ENCODE measurements around the gene KAZN. TPM values are rescaled to one million over a fixed set of nuclear protein-coding genes. Genes with fewer than 3 reads are reported as not detected.
A peak's percentile ranks its signal among the peaks of the same experiment; 100 is the strongest.

Gene KAZN
- total RNA-seq, 2 donors from 2014 or later: 3.4 to 12.2 TPM

GRCh38 chr1:14947421-14947820 lies 348.9 kb downstream of the KAZN start:
- intact Hi-C loops (cut with DNase I): no loop called here
- Histone ChIP-seq H3K27ac (no peak overlapping the region), H3K4me1 (peaks cover 35% of the 10 kb centered on the region), H3K36me3 (replicated peaks in 1 of 2; ENCODE audit: insufficient read depth in 1 of 2, low read depth in 2 of 2) (no peaks in the 10 kb centered on the region), H3K27me3 (no peaks in the 10 kb centered on the region), H3K9me3 (no peaks in the 10 kb centered on the region), H3K4me3 (no peak overlapping the region)
- DNase-seq (no peak), ATAC-seq (no peak)
- no peak for TF ChIP-seq POLR2A (IDR thresholded peaks at IDR 0.05)
- no peak for TF ChIP-seq CTCF (IDR thresholded peaks at IDR 0.05)
- WGBS, 2 donors: 60 to 81% methylated on average over 1 to 3 of the region's 3 CpGs

GRCh38 chr1:14948112-14948652 lies 349.7 kb downstream of the KAZN start:
- no peaks in the 10 kb centered on the region for H3K27me3 ChIP-seq
- H3K36me3 ChIP-seq (replicated peaks in 1 of 2; ENCODE audit: insufficient read depth in 1 of 2, low read depth in 2 of 2): no peaks in the 10 kb centered on the region
- no peak overlapping the region for H3K27ac ChIP-seq
- no peaks in the 10 kb centered on the region for H3K9me3 ChIP-seq
- 77 to 87% methylated on average over 2 of the region's 2 CpGs for WGBS, 2 donors
- H3K4me3 ChIP-seq: no peak overlapping the region
- ATAC-seq (no peak), DNase-seq (no peak)
- peaks cover 38% of the 10 kb centered on the region for H3K4me1 ChIP-seq
- intact Hi-C loops (cut with DNase I): no loop called here
- no peak for TF ChIP-seq CTCF (IDR thresholded peaks at IDR 0.05)
- no peak for TF ChIP-seq POLR2A (IDR thresholded peaks at IDR 0.05)

- H3K27ac ChIP-seq: no peak overlapping the region
Observed at GRCh38 chr1:14949270-14949835, 350.9 kb downstream of the KAZN start.

GRCh38 chr1:14949836-14950713 lies 351.6 kb downstream of the KAZN start:
- Histone ChIP-seq H3K36me3 (replicated peaks in 1 of 2; ENCODE audit: insufficient read depth in 1 of 2, low read depth in 2 of 2) (no peaks in the 10 kb centered on the region), H3K4me3 (no peak overlapping the region), H3K9me3 (no peaks in the 10 kb centered on the region), H3K27ac (peak overlapping the region in 1 of 4 donors; percentile 13), H3K4me1 (peaks cover 33% of the 10 kb centered on the region), H3K27me3 (no peaks in the 10 kb centered on the region)
- intact Hi-C loops (cut with DNase I): no loop called here
- peak; percentile 26 for ATAC-seq
- no peak for TF ChIP-seq CTCF (IDR thresholded peaks at IDR 0.05)
- no peak for TF ChIP-seq POLR2A (IDR thresholded peaks at IDR 0.05)
- 82 to 87% methylated on average over 16 to 20 of the region's 20 CpGs for WGBS, 2 donors
- DNase-seq: no peak

More at GRCh38 chr1:14949270-14949835, 350.9 kb downstream of the KAZN start:
- Histone ChIP-seq H3K4me1 (peaks cover 36% of the 10 kb centered on the region), H3K27me3 (no peaks in the 10 kb centered on the region), H3K4me3 (no peak overlapping the region), H3K36me3 (replicated peaks in 1 of 2; ENCODE audit: insufficient read depth in 1 of 2, low read depth in 2 of 2) (no peaks in the 10 kb centered on the region), H3K9me3 (no peaks in the 10 kb centered on the region)
- intact Hi-C loops (cut with DNase I): no loop called here
- WGBS, 2 donors: 65 to 93% methylated on average over 3 to 5 of the region's 6 CpGs
- no peak for ATAC-seq
- TF ChIP-seq POLR2A (IDR thresholded peaks at IDR 0.05) (no peak), CTCF (IDR thresholded peaks at IDR 0.05) (no peak)
- DNase-seq: no peak

Measured in body of pancreas (tissue), 4 donors.